Measurements from ENCODE around the gene MYL3.
A peak's percentile ranks its signal among the peaks of the same experiment; 100 is the strongest.

Gene MYL3

DNA sequence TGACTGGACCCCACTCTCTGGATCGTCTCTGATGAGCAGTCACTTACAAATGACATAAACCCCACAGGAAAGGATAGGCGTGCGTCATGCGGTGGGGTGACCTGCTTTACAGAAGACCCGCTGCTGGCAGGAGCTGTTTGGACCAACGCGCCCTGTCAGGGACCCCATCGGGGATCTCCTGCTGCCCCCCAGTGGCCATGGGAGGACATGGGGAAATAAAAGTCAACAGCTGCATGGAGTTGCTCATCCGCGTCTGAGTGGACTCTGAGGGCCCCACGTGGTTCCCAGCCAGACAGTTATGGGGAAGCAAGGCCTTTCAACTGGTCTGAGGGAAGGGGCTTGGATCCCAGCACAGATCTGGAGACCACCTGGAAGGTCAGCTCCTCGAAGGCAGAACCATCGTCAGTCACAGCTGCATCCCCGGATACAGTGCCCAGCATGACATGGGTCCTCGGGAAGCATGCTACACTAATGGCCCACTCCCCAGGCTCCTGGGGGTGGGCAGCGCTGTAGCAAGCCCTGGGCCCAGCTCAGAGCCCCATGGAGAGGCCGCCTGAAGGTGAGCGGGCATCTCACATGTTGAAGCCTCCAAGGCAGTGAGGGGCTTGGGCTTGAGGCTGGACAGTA, 46.4 kb upstream of the MYL3 start:
- Histone ChIP-seq H3K27ac (ENCODE audit: low read length) (no peak overlapping the region), H3K4me2 (ENCODE audit: low read depth, low read length) (no peak overlapping the region), H3K9me3 (replicated peaks; ENCODE audit: insufficient read depth, low read length) (no peaks in the 10 kb centered on the region), H3F3A (ENCODE audit: insufficient read depth, low read length) (no peaks in the 10 kb centered on the region), H4K20me1 (ENCODE audit: insufficient read depth, low read length) (no peaks in the 10 kb centered on the region), H2AFZ (ENCODE audit: low read length) (no peak overlapping the region), H3K4me1 (ENCODE audit: low read length) (no peaks in the 10 kb centered on the region), H3K4me3 (ENCODE audit: low read length) (no peak overlapping the region), H3K79me2 (ENCODE audit: low read length) (no peaks in the 10 kb centered on the region), H3K36me3 (replicated peaks; ENCODE audit: insufficient read depth, low read length) (no peaks in the 10 kb centered on the region), H3K27me3 (replicated peaks; ENCODE audit: insufficient read depth, low read length) (no peaks in the 10 kb centered on the region), H3K9me2 (replicated peaks; ENCODE audit: insufficient read depth, low read length) (no peaks in the 10 kb centered on the region), H3K9ac (ENCODE audit: low read length) (no peak overlapping the region)
- no peak for TF ChIP-seq EZH2phosphoT487 (IDR thresholded peaks at IDR 0.05; ENCODE audit: low read length)
- TF ChIP-seq, protein P1, sequence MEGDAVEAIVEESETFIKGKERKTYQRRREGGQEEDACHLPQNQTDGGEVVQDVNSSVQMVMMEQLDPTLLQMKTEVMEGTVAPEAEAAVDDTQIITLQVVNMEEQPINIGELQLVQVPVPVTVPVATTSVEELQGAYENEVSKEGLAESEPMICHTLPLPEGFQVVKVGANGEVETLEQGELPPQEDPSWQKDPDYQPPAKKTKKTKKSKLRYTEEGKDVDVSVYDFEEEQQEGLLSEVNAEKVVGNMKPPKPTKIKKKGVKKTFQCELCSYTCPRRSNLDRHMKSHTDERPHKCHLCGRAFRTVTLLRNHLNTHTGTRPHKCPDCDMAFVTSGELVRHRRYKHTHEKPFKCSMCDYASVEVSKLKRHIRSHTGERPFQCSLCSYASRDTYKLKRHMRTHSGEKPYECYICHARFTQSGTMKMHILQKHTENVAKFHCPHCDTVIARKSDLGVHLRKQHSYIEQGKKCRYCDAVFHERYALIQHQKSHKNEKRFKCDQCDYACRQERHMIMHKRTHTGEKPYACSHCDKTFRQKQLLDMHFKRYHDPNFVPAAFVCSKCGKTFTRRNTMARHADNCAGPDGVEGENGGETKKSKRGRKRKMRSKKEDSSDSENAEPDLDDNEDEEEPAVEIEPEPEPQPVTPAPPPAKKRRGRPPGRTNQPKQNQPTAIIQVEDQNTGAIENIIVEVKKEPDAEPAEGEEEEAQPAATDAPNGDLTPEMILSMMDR (IDR thresholded peaks at IDR 0.05; ENCODE audit: low read length), result peak; percentile 83
- TF ChIP-seq EZH2 (optimal IDR thresholded peaks at IDR 0.05; ENCODE audit: low read depth, low read length), result no peak
- DNase-seq, result peak; percentile 57

DNA sequence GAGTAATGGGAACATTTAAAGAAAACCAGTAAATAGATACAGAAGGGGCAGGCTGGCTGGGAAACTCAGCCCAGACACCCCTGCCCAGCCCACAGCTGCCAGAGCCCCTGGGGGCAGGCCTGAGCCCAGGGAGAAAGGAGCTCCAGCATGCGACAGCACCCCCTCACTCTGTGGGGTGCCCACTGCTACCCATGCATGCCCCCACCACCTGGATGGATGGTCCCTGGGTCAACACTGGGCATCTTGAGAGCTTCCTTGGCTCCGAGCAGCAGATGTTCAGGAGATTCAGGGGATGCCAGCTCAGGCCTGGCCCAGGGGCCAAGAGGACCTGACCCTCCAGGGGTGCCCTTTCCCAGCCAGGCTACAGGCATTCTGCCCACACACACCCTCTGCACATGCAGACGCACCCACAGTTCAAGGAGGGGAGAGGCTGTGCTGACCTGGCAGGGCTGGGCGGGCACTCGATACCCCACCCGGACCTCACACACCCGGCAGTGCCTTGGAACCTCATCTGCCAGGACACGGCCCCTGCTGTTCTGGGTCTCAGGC, 45.8 kb upstream of the MYL3 start:
- no peak overlapping the region for H3K4me3 ChIP-seq (ENCODE audit: low read length)
- H4K20me1 ChIP-seq (ENCODE audit: insufficient read depth, low read length), result no peaks in the 10 kb centered on the region
- no peaks in the 10 kb centered on the region for H3K9me3 ChIP-seq (replicated peaks; ENCODE audit: insufficient read depth, low read length)
- DNase-seq, result no peak
- H3K9ac ChIP-seq (ENCODE audit: low read length), result no peak overlapping the region
- no peaks in the 10 kb centered on the region for H3K79me2 ChIP-seq (ENCODE audit: low read length)
- no peak overlapping the region for H3K4me2 ChIP-seq (ENCODE audit: low read depth, low read length)
- H3K36me3 ChIP-seq (replicated peaks; ENCODE audit: insufficient read depth, low read length), result no peaks in the 10 kb centered on the region
- no peak overlapping the region for H2AFZ ChIP-seq (ENCODE audit: low read length)
- H3F3A ChIP-seq (ENCODE audit: insufficient read depth, low read length), result no peaks in the 10 kb centered on the region
- no peak overlapping the region for H3K27ac ChIP-seq (ENCODE audit: low read length)
- no peaks in the 10 kb centered on the region for H3K27me3 ChIP-seq (replicated peaks; ENCODE audit: insufficient read depth, low read length)
- H3K9me2 ChIP-seq (replicated peaks; ENCODE audit: insufficient read depth, low read length), result no peaks in the 10 kb centered on the region
- TF ChIP-seq EZH2phosphoT487 (IDR thresholded peaks at IDR 0.05; ENCODE audit: low read length) (no peak), EZH2 (optimal IDR thresholded peaks at IDR 0.05; ENCODE audit: low read depth, low read length) (no peak)
- TF ChIP-seq, protein P1 (IDR thresholded peaks at IDR 0.05; ENCODE audit: low read length), result no peak
- no peaks in the 10 kb centered on the region for H3K4me1 ChIP-seq (ENCODE audit: low read length)

DNA sequence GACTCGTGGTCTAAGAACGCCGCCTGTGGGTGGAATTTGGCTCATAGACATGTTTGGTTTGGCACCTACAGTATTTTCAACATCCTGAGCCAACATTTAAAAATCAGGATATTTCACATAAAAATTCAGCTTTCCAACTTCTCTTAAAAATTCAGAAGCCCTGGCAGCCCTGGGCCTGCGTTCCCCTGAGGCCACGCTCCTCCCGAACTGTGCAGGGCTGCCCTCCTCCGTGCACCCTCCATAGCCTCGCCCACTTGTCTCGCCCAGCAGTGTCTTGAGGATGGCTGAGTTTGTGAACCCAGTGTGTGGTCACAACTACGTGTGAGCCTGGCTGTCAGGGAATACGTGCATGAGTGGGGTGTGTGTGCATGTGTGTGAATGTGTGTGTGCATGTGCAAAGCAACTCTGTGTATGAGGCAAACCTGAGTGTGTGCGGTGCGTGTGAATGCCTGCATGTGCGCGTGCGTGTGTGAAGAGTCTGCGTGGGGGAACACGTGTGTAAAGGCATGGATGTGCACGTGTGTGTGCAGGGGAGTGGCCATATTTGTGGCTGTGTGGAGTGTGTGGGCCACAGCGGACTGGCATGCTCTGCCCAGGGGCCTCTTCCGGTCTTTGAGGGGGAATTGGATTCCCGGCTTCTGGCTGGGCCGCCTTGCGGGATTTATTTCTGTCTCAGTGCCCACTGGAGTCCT, 45.2 kb upstream of the MYL3 start:
- H3K36me3 ChIP-seq (replicated peaks; ENCODE audit: insufficient read depth, low read length), result no peaks in the 10 kb centered on the region
- no peaks in the 10 kb centered on the region for H3K9me3 ChIP-seq (replicated peaks; ENCODE audit: insufficient read depth, low read length)
- no peak overlapping the region for H3K9ac ChIP-seq (ENCODE audit: low read length)
- no peaks in the 10 kb centered on the region for H3K27me3 ChIP-seq (replicated peaks; ENCODE audit: insufficient read depth, low read length)
- H3K79me2 ChIP-seq (ENCODE audit: low read length), result no peaks in the 10 kb centered on the region
- H3K4me1 ChIP-seq (ENCODE audit: low read length), result no peaks in the 10 kb centered on the region
- H2AFZ ChIP-seq (ENCODE audit: low read length), result no peak overlapping the region
- TF ChIP-seq, protein P1 (IDR thresholded peaks at IDR 0.05; ENCODE audit: low read length), result no peak
- TF ChIP-seq EZH2phosphoT487 (IDR thresholded peaks at IDR 0.05; ENCODE audit: low read length), result no peak
- TF ChIP-seq EZH2 (optimal IDR thresholded peaks at IDR 0.05; ENCODE audit: low read depth, low read length), result no peak
- H3K9me2 ChIP-seq (replicated peaks; ENCODE audit: insufficient read depth, low read length), result no peaks in the 10 kb centered on the region
- no peaks in the 10 kb centered on the region for H4K20me1 ChIP-seq (ENCODE audit: insufficient read depth, low read length)
- H3K27ac ChIP-seq (ENCODE audit: low read length), result no peak overlapping the region
- H3K4me3 ChIP-seq (ENCODE audit: low read length), result no peak overlapping the region
- no peak for DNase-seq
- H3F3A ChIP-seq (ENCODE audit: insufficient read depth, low read length), result no peaks in the 10 kb centered on the region
- H3K4me2 ChIP-seq (ENCODE audit: low read depth, low read length), result no peak overlapping the region
